Stimulated activated CD4-positive, alpha-beta T cell treated with anti-CD3 and anti-CD28 coated beads, TNF-alpha, amount 100 ng/mL, for 24 hours (primary cell): Measurements from ENCODE around the gene ARHGEF38.
"Not testable (repeated sequence)": the region's sequence is repeated elsewhere in the genome, so short reads cannot be mapped to it uniquely, and the experiment has no call there.

Experiments
- DNase-seq, 3 experiments: peaks; one replicate each; pipeline ENCODE4 v3.0.0-alpha.2; 2020; ENCODE audit warnings: low read depth in 3 of 3

Gene ARHGEF38

GRCh38 chr4:105710678-105711077, 158.3 kb downstream of the ARHGEF38 start:
- no peak for DNase-seq

DNA sequence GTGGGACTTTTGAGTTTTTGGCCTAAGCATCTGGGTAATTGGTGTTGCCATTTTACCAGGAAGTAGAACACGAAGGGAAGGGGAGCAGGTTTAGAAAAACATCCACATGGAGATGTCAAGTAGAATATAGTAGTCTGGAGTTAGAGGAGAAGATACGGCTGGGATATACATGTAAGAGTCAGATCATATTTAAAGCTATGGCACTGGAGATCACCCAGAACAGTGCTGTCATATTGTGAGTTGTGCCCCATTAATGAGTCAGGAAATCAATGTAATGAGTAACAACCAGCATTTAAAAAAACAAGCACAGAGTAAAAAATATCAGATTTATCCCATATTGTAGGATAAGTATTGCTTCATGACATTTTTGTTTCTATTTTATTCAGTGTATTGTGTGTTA, 160.3 kb downstream of the ARHGEF38 start:
- no peak for DNase-seq

DNA sequence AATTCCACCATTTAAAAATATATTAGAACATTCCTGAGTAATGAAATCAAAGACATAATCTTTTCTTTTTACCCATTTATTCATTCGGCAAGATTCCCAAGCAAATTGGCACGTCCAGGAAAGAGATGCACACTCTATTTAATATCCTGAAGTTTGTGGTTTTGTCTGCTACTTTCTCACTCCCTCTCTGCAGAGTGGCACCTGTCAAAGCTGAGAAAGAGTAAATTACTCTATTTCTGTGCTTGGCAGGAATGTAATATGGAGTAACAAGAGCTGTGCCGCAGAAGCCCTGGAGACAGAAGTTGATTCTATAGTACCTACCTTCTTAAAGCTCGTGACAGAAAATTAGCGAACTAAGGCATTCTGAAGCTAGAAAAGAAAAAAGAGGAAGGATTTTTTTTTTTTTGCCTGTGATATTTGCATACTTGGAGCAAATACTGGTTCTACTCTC, 161.7 kb downstream of the ARHGEF38 start:
- no peak for DNase-seq

DNA sequence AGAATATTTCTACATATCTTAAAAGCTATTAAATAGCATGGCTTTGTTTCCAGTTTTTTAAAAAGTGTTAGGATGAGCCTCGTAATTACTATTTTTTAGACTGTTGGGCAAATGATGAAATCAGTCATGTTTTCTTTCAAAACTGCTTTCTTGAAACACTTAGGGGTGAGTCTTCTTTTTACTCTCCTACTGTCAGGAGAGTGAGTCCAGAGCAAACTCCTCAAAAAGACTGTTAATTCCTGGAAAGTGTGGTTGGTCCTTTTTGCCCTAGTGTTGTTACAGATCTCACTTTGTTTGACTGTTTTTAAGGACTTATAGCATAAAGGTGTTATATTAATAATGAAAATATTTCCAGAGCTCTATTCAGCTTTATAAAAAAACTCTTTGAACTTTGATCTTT, 162.5 kb downstream of the ARHGEF38 start:
- no peak for DNase-seq

GRCh38 chr4:105715692-105716278, 163.4 kb downstream of the ARHGEF38 start:
- no peak for DNase-seq

DNA sequence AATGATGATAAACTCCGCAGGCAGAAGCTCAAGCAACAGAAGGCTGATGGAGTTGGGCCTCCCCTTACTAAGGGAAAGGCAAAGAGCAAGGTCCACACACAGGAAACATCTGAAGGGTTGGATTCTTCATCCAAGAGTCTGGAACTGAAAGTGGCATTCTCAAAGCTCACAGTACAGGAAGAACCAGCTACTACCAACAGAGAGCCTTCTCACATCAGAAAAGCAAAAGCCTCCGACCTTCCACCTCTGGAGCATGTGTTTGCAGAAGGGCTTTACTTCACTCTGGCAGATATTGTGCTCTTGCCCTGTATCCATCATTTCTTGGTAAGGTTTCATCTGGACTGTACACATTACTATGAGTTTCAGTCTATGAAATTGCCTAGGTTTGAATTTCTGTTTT, 166.8 kb downstream of the ARHGEF38 start:
- DNase-seq, result no peak

GRCh38 chr4:105725623-105726022, 173.2 kb downstream of the ARHGEF38 start:
- DNase-seq, result no peak

DNA sequence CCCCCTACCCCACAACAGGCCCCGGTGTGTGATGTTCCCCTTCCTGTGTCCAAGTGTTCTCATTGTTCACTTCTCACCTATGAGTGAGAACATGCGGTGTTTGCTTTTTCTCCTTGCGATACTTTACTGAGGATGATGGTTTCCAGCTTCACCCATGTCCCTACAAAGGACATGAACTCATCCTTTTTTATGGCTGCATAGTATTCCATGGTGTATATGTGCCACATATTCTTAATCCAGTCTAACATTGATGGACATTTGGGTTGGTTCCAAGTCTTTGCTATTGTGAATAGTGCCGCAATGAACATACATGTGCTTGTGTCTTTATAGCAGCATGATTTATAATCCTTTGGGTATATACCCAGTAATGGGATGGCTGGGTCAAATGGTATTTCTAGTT, 177.5 kb downstream of the ARHGEF38 start:
- not testable (repeated sequence) for DNase-seq
